Cardiac fibroblast (primary cell): ENCODE results near the gene TUT4.

ENCODE experiments used
- DNase-seq, 2 donors: peaks; one replicate each; pipeline versions ENCODE4 v3.0.0 to v3.0.0-alpha.2; 2010; ENCODE audit warnings: low read depth in 2 of 2
- H3K4me3 ChIP-seq, 2 donors: replicated peaks in 1 of 2; 1 replicate in 1 of 2; 2 replicates in 1 of 2; pipeline ENCODE4 v1.5.1; 2011; ENCODE audit warnings: low read depth in 2 of 2, low read length in 2 of 2, mild to moderate bottlenecking in 2 of 2, moderate library complexity in 1 of 2
- TF ChIP-seq, protein P1 (sequence below): IDR thresholded peaks from one replicate; pipeline ENCODE4 v1.5.1; 2011; ENCODE audit warnings: low read depth, mild to moderate bottlenecking, low read length, inconsistent platforms

TUT4 gene

DNA sequence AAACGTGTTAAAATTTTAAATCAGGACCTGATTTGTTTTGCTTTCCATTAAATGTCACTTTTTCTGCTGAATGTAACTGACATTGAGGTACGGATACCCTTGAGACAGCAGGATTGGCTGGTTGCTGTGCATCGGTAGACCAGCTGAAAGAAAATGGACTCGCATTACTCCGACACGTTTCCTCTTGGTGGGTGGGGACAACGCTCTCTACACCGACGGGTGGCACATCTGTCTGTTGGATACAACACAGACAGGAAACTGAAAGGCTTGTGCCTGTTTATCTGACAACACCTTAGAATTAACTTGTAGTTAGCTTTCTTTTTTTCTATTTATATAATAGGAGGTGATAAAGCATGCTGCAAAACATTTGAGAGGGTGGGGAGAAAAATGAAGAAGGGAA lies 129.1 kb downstream of the TUT4 start:
- DNase-seq, result no peak
- no peak overlapping the region for H3K4me3 ChIP-seq

DNA sequence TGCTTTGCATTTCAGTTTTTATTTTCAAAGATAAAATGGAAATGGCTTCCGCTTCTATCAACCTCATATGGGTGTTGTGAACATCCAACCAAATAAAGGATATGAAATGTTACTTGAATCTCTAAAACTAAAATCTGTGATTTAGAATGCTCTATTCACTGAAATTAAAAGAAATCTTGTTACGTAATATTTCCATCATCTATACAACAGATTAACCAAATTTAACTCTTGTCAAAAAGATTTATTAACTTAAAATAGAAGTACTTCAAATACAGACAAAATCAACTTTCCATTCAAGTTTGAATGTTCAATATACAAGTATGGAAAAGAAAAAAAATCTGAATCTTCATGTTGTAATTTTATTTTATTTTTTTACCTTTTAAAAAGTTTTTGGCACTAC lies 129.8 kb downstream of the TUT4 start:
- TF ChIP-seq, protein P1, sequence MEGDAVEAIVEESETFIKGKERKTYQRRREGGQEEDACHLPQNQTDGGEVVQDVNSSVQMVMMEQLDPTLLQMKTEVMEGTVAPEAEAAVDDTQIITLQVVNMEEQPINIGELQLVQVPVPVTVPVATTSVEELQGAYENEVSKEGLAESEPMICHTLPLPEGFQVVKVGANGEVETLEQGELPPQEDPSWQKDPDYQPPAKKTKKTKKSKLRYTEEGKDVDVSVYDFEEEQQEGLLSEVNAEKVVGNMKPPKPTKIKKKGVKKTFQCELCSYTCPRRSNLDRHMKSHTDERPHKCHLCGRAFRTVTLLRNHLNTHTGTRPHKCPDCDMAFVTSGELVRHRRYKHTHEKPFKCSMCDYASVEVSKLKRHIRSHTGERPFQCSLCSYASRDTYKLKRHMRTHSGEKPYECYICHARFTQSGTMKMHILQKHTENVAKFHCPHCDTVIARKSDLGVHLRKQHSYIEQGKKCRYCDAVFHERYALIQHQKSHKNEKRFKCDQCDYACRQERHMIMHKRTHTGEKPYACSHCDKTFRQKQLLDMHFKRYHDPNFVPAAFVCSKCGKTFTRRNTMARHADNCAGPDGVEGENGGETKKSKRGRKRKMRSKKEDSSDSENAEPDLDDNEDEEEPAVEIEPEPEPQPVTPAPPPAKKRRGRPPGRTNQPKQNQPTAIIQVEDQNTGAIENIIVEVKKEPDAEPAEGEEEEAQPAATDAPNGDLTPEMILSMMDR, result no peak
- DNase-seq, result no peak
- H3K4me3 ChIP-seq, result no peak overlapping the region

More for the DNA sequence above, 129.1 kb downstream of the TUT4 start:
- TF ChIP-seq, protein P1, result no peak

DNA sequence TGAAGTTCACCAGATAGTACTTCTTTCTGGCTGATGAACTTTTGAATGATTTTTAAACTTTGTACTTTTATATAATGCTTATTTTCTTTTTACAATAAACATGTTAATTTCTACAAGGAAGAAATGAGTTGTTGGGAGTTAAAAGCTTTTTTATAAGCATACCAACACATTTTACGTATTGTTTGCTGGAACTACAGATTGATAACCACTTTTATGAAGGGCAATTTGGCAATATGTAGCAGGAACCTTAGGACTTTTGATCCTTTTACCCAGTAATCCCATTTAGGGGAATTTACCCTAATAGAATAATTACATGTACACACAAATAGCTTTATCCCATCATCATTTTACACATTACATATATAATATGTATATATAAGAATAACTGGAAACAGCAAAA lies 132.2 kb downstream of the TUT4 start:
- no peak for DNase-seq
- no peak overlapping the region for H3K4me3 ChIP-seq
- TF ChIP-seq, protein P1, result no peak

DNA sequence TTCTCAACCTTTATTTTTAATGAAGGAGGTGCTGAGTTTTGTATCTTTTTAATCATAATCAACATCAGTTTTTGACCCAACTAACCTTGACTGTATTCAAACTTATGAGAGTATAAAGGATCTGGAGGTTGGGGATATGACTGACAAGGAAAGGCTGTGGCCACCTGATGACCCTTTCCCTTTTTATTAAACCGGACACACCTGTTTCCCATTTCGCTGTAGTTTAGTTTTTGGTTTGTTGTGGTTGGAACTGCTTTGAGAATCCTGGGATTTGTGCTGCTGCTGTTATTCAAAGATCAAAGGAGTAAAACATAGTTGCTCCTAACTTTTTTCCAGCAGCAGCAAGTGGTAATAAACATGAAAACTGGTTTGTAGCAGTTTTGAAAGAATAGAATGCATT lies 136.1 kb downstream of the TUT4 start:
- no peak for DNase-seq
- TF ChIP-seq, protein P1, result no peak
- no peak overlapping the region for H3K4me3 ChIP-seq

DNA sequence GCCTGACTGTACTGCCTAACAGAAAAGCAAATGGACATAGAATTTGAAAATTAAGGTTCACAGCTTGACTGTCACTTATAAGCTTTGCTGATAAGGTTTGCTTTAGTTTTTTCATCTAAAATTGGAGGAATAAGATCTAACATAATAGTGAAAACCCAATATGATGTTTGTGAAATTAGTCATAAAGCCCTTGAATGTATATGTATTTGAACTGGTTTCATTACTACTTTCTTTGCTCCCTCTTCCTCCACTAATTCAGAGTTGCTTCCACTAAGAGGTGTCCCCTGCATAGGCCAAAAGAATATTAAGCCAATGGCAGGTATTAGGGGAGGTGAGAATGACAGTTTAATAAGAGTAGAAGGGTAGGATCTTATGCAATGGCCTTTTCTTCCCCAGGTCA lies 137.9 kb downstream of the TUT4 start:
- no peak for DNase-seq
- TF ChIP-seq, protein P1, result no peak
- H3K4me3 ChIP-seq, result no peak overlapping the region

DNA sequence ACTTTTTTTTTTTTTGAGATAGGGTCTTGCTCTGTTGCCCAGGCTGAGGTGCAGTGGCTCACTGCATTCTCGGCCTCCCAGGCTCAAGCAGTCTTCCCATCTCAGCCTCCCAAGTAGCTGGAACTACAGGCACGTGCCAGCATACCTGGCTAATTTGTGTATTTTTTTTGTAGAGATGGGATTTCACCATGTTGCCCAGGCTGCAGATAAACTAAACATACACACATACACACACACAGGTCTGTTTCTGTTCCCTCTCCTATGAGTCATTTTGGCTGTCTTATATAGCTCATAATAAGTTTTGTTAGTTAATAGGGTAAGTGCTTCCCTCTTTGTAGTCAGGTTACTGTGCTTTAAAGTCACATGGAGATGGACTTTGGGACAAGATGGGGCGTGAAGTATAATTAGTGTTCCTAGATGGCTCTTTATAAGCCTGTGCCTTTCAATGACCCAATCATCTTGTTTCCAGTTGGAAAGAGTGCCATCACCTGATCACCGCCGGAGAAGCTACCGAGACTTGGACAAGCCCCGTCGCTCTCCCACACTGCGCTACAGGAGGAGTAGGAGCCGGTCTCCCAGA lies 139.4 kb downstream of the TUT4 start:
- H3K4me3 ChIP-seq, result no peak overlapping the region
- TF ChIP-seq, protein P1, result no peak
- peak in 1 of 2 donors; percentile 7 for DNase-seq

DNA sequence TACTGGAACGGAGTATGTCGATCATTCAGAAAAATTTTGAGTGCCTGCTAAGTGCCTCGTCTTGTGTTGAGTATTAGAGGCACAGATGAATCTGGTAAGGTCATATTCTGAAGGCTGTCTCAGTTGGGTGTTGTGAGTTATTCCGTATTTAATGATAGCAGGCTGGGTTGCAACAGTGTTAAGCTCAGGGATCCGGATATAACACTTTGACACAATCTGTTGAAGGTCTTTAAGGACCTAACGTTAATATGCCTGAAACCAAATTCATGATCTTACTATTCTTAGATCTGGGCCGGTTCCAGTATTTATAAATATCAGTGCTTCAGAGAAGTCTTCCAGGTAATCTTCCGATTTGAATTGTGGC lies 147.9 kb downstream of the TUT4 start:
- TF ChIP-seq, protein P1, result no peak
- no peak for DNase-seq
- H3K4me3 ChIP-seq, result peak overlapping the region; percentile 71 to 90
